Kidney (tissue), 22 donors: ENCODE measurements around the gene LPCAT2. TPM values are rescaled to one million over a fixed set of nuclear protein-coding genes. Genes with fewer than 3 reads are reported as not detected.

ENCODE experiments used
- DNase-seq, 5 donors: peaks; one replicate each; pipeline ENCODE4 v3.0.0-alpha.2; 2013 to 2020
- FAIRE-seq: peaks from 2 replicates; lab custom pipeline; 2012; peaks lifted over from hg19 to GRCh38; lab: Jason Lieb, UNC
- H3K27ac ChIP-seq, 2 donors: one replicate each; pipeline ENCODE4 v1.7.0; 2013; ENCODE audit warnings: low read depth in 2 of 2, low read length in 2 of 2, inconsistent platforms in 1 of 2
- H3K27me3 ChIP-seq: one replicate; pipeline ENCODE4 v1.7.1; 2013; ENCODE audit warnings: low read length, inconsistent platforms; ENCODE audit not compliant: control insufficient read depth, insufficient read depth
- H3K36me3 ChIP-seq, 3 donors: one replicate each; pipeline versions ENCODE4 v1.7.0 to v1.7.1; 2013; ENCODE audit warnings: low read length in 3 of 3, control low read depth in 1 of 3, inconsistent platforms in 1 of 3; ENCODE audit not compliant: insufficient read depth in 3 of 3, control insufficient read depth in 2 of 3
- H3K4me1 ChIP-seq, 3 donors: one replicate each; pipeline versions ENCODE4 v1.7.0 to v1.7.1; 2013; ENCODE audit warnings: low read length in 3 of 3, inconsistent platforms in 1 of 3, low read depth in 1 of 3; ENCODE audit not compliant: control insufficient read depth in 2 of 3, insufficient read depth in 2 of 3
- H3K4me3 ChIP-seq, 3 donors: one replicate each; pipeline versions ENCODE4 v1.7.0 to v1.8.1; 2013; ENCODE audit warnings: low read length in 3 of 3, control low read depth in 1 of 3, inconsistent platforms in 1 of 3
- H3K9ac ChIP-seq, 3 donors: one replicate each; pipeline versions ENCODE4 v1.7.0 to v1.7.1; 2013; ENCODE audit warnings: low read length in 3 of 3, control low read depth in 1 of 3, inconsistent platforms in 1 of 3
- H3K9me3 ChIP-seq, 3 donors: one replicate each; pipeline versions ENCODE4 v1.7.0 to v1.7.1; 2013; ENCODE audit warnings: low read length in 3 of 3, control low read depth in 1 of 3, inconsistent platforms in 1 of 3; ENCODE audit not compliant: control insufficient read depth in 2 of 3, insufficient read depth in 1 of 3
- CTCF ChIP-seq: IDR thresholded peaks from 3 replicates; pipeline ENCODE4 v1.5.1; 2012; ENCODE audit warnings: mild to moderate bottlenecking, moderate library complexity, borderline replicate concordance; ENCODE audit not compliant: insufficient read depth; ENCODE audit errors: extremely low read depth
- intact Hi-C: fragments of 100-400 bp; cut with DNase I; formaldehyde crosslinking; loops from one replicate; pipeline ENCODE4 v1.11.1; 2022
- long read RNA-seq, 10 donors: library from polyadenylated mRNA in 1 of 10; unstranded in 1 of 10; transcript quantifications; one replicate each; pipeline ENCODE4 v2.0.0 and lab custom pipeline, GENCODE V29; 2021 to 2026
- polyA plus RNA-seq: library from polyadenylated mRNA; stranded (reverse); fragments of 350-450 nt; fragmentation: Illumina TruSeq; extraction: RNeasy Lipid Tissue Mini Kit (QIAGEN cat#74804); gene quantifications from one replicate; pipeline ENCODE4 v1.2.3, GENCODE V29; 2014; ENCODE audit warnings: low read depth, low replicate concordance; ENCODE audit not compliant: insufficient read depth
- total RNA-seq: library from RNA; stranded (reverse); fragmentation: NEBNext Ultra II Directional; extraction: Animal tissue kit (Norgen Biotek cat#: 25700); gene quantifications from one replicate; pipeline ENCODE4 v1.2.1, GENCODE V29; 2021
- donor health status: control.
- donor health status: control.
- donor health status: control.
- donor health status: control.
- donor health status: control.
- donor health status: DM: yes; HTN: yes; CAD: no.
- donor health status: Normal renal cell carcinoma (clear cell type).

LPCAT2 gene
- 20.6 TPM for total RNA-seq
- 7.7 TPM for polyA plus RNA-seq
- long read RNA-seq, donor 1, full-length matches to known transcripts, result 1 of 1 reads
- long read RNA-seq, donor 1, partial matches to known transcripts, result 0 of 1 reads
- long read RNA-seq, donor 1, other reads (novel, unspliced or antisense), result 0 of 1 reads
- long read RNA-seq, donor 2, partial matches to known transcripts, result 0 of 1 reads
- long read RNA-seq, donor 2, other reads (novel, unspliced or antisense), result 0 of 1 reads
- long read RNA-seq, donor 3, full-length matches to known transcripts, result 2 of 2 reads
- long read RNA-seq, donor 3, partial matches to known transcripts, result 0 of 2 reads
- long read RNA-seq, donor 3, other reads (novel, unspliced or antisense), result 0 of 2 reads
- long read RNA-seq, donor 4, full-length matches to known transcripts, result 2 of 2 reads
- long read RNA-seq, donor 4, partial matches to known transcripts, result 0 of 2 reads
- long read RNA-seq, donor 4, other reads (novel, unspliced or antisense), result 0 of 2 reads
- long read RNA-seq, donor 5, result 0 reads
- long read RNA-seq, donor 6, partial matches to known transcripts, result 0 of 1 reads
- long read RNA-seq, donor 6, other reads (novel, unspliced or antisense), result 0 of 1 reads
- long read RNA-seq, donor 7, full-length matches to known transcripts, result 8 of 12 reads
- long read RNA-seq, donor 7, partial matches to known transcripts, result 2 of 12 reads
- long read RNA-seq, donor 7, other reads (novel, unspliced or antisense), result 2 of 12 reads
- long read RNA-seq, donor 8, result 0 reads
- long read RNA-seq, donor 9, result 0 reads
- long read RNA-seq, donor 10, full-length matches to known transcripts, result 1 of 1 reads
- long read RNA-seq, donor 10, partial matches to known transcripts, result 0 of 1 reads
- long read RNA-seq, donor 10, other reads (novel, unspliced or antisense), result 0 of 1 reads

- peak within 1 kb of the TSS; percentile 49 to 62 (median 58) for H3K4me3 ChIP-seq
- no peak for TF ChIP-seq CTCF
- no peak within 1 kb of the TSS for H3K9ac ChIP-seq
- peaks cover 0 to 2% (median 2%) of the 10 kb centered on the region in 3 donors for H3K4me1 ChIP-seq
- DNase-seq (peak; percentile 84 to 92 (median 88)), FAIRE-seq (no peak)
- intact Hi-C loops, result no loop called here
- no peaks in the 10 kb centered on the region for H3K9me3 ChIP-seq
- peak within 1 kb of the TSS in 1 of 2 donors; percentile 65 for H3K27ac ChIP-seq
- no peaks in the 10 kb centered on the region for H3K36me3 ChIP-seq
- no peaks in the 10 kb centered on the region for H3K27me3 ChIP-seq
These were observed at the start of gene LPCAT2 for GRCh38 chr16:55508941-55509931. LPCAT2 (plus strand) TSS chr16:55509072; CDS start chr16:55509182, 110 bp downstream.

- H3K4me3 ChIP-seq, result no peak overlapping the region
- DNase-seq (peak in 2 of 5 donors; percentile 31 to 35), FAIRE-seq (no peak)
- no peak overlapping the region for H3K9ac ChIP-seq
- no peak for TF ChIP-seq CTCF
- H3K27ac ChIP-seq, result no peak overlapping the region
- intact Hi-C loops, result loop anchor here (10.0 kb wide), 1 partner anchor 383 kb away; no protein-coding TSS in a partner anchor
- H3K27me3 ChIP-seq, result no peaks in the 10 kb centered on the region
- no peaks in the 10 kb centered on the region for H3K9me3 ChIP-seq
- no peaks in the 10 kb centered on the region for H3K36me3 ChIP-seq
- peaks cover 0 to 3% (median 0%) of the 10 kb centered on the region in 3 donors for H3K4me1 ChIP-seq
These were observed 46.6 kb upstream of the LPCAT2 start for GRCh38 chr16:55462241-55462640.

- no peak for TF ChIP-seq CTCF
- Histone ChIP-seq H3K27me3 (no peaks in the 10 kb centered on the region), H3K27ac (no peak overlapping the region), H3K9me3 (no peaks in the 10 kb centered on the region), H3K9ac (no peak overlapping the region), H3K36me3 (no peaks in the 10 kb centered on the region), H3K4me3 (no peak overlapping the region), H3K4me1 (peaks cover 0 to 3% (median 0%) of the 10 kb centered on the region in 3 donors)
- intact Hi-C loops, result loop anchor here (10.0 kb wide), 1 partner anchor 380 kb away; no protein-coding TSS in a partner anchor
- DNase-seq (no peak), FAIRE-seq (no peak)
These were observed 44.5 kb upstream of the LPCAT2 start for GRCh38 chr16:55464375-55464774.
